Activated T-cell treated with anti-CD3 and anti-CD28 coated beads for 4 hours (primary cell): ENCODE measurements around the gene ZNF367.
"Not testable (repeated sequence)": the region's sequence is repeated elsewhere in the genome, so short reads cannot be mapped to it uniquely, and the experiment has no call there.

Experiments
- DNase-seq: peaks from one replicate; pipeline ENCODE4 v3.0.0-alpha.2; 2020

The ZNF367 gene

GRCh38 chr9:96360523-96360922 is 57.6 kb downstream of the ZNF367 start:
- DNase-seq, result not testable (repeated sequence)

GRCh38 chr9:96350866-96351265 is 67.3 kb downstream of the ZNF367 start:
- DNase-seq, result no peak

GRCh38 chr9:96348261-96348660 is 69.9 kb downstream of the ZNF367 start:
- DNase-seq, result no peak

GRCh38 chr9:96345551-96345950 is 72.6 kb downstream of the ZNF367 start:
- no peak for DNase-seq

GRCh38 chr9:96344458-96345180 is 73.6 kb downstream of the ZNF367 start:
- DNase-seq, result no peak

GRCh38 chr9:96343515-96344360 is 74.4 kb downstream of the ZNF367 start:
- no peak for DNase-seq

- DNase-seq, result no peak
Measured at GRCh38 chr9:96342571-96343245, 75.5 kb downstream of the ZNF367 start.

- no peak for DNase-seq
Measured at GRCh38 chr9:96340707-96341106, 77.5 kb downstream of the ZNF367 start.

- DNase-seq, result no peak
Measured at GRCh38 chr9:96338299-96338698, 79.9 kb downstream of the ZNF367 start.
